HepG2 (cell line): ENCODE measurements around the gene CLRN3. TPM values are rescaled to one million over a fixed set of nuclear protein-coding genes. Genes with fewer than 3 reads are reported as not detected.

ENCODE experiments used
- ATAC-seq: fragments of 200-7000 bp; cut with Tn5 transposase; 3 replicates; pipeline ENCODE4 v1.9.1; 2020; ENCODE audit warnings: mild to moderate bottlenecking, moderate library complexity
- BruUV-seq: library from RNA; stranded (reverse); fragments of 400-500 nt; replicated peaks from 2 replicates; lab custom pipeline; 2021; lab: Mats Ljungman, UMichigan
- CTCF ChIA-PET: fragments of 300-600 bp; formaldehyde crosslinking; extraction: SDS; loops from one replicate; lab custom pipeline; 2021; ENCODE audit warnings: low total read pairs, inconsistent platforms, low intra/inter-chr PET ratio; lab: Yijun Ruan, JAX
- POLR2A ChIA-PET: fragments of 350-600 bp; sonication (Branson Sonifier 250); formaldehyde crosslinking; loops from one replicate; lab custom pipeline; 2020; ENCODE audit warnings: antibody characterized with exemption, inconsistent platforms; lab: Yijun Ruan, JAX
- DNase-seq: peaks from one replicate; pipeline ENCODE4 v3.0.0-alpha.2; 2015; ENCODE audit warnings: low spot score
- FAIRE-seq: peaks from 3 replicates; lab custom pipeline; 2011; peaks lifted over from hg19 to GRCh38; lab: Jason Lieb, UNC
- H2AFZ ChIP-seq: one replicate; pipeline ENCODE4 v1.6.1; 2011; ENCODE audit warnings: low read length, inconsistent platforms
- H3K27ac ChIP-seq: fragments of 300-600 bp; 3 replicates; pipeline ENCODE4 v1.8.0; 2011; ENCODE audit warnings: mixed run types, mild to moderate bottlenecking, mixed read lengths, low read length, inconsistent platforms; ENCODE audit not compliant: insufficient read depth; ENCODE audit errors: extremely low read length
- H3K27me3 ChIP-seq, 2 experiments: fragments of 200-600 bp in 1 of 2; 2 replicates in 1 of 2; 3 replicates in 1 of 2; pipeline versions ENCODE4 v1.6.0 to v1.8.0; 2011; ENCODE audit warnings: low read length in 2 of 2, mild to moderate bottlenecking in 2 of 2, moderate library complexity in 2 of 2, inconsistent platforms in 1 of 2; ENCODE audit not compliant: insufficient read depth in 2 of 2, control insufficient read depth in 1 of 2
- H3K36me3 ChIP-seq, 2 experiments: fragments of 200-600 bp in 1 of 2; replicated peaks in 1 of 2; 2 replicates in 1 of 2; 3 replicates in 1 of 2; pipeline versions ENCODE4 v1.5.1 to v1.8.0; 2011; ENCODE audit warnings: low read length in 2 of 2, inconsistent platforms in 1 of 2; ENCODE audit not compliant: insufficient read depth in 2 of 2, control insufficient read depth in 1 of 2
- H3K4me1 ChIP-seq: 2 replicates; pipeline ENCODE4 v1.5.1; 2012; ENCODE audit warnings: low read length, inconsistent platforms; ENCODE audit not compliant: insufficient read depth
- H3K4me2 ChIP-seq: 2 replicates; pipeline ENCODE4 v1.6.0; 2011; ENCODE audit warnings: low read depth, low read length, inconsistent platforms
- H3K4me3 ChIP-seq, 3 experiments: fragments of 200-600 bp in 1 of 3; sonication (generic), shearing (Covaris generic) in 1 of 3; replicated peaks in 1 of 3; 2 replicates each; pipeline ENCODE4 v1.5.1; 2011 to 2016; ENCODE audit warnings: low read length in 3 of 3, inconsistent platforms in 2 of 3, low read depth in 2 of 3, mild to moderate bottlenecking in 2 of 3, control low read depth in 1 of 3, mixed read lengths in 1 of 3; ENCODE audit not compliant: insufficient read depth in 1 of 3
- H3K79me2 ChIP-seq: one replicate; pipeline ENCODE4 v1.6.1; 2011; ENCODE audit warnings: low read length, inconsistent platforms; ENCODE audit not compliant: insufficient read depth
- H3K9ac ChIP-seq: 2 replicates; pipeline ENCODE4 v1.6.0; 2011; ENCODE audit warnings: mild to moderate bottlenecking, low read depth, low read length, inconsistent platforms; ENCODE audit not compliant: insufficient read depth
- H3K9me3 ChIP-seq: 2 replicates; pipeline ENCODE4 v1.5.1; 2012; ENCODE audit warnings: mild to moderate bottlenecking, low read length
- H4K20me1 ChIP-seq: 2 replicates; pipeline ENCODE4 v1.6.0; 2011; ENCODE audit warnings: inconsistent platforms, mild to moderate bottlenecking, low read length, moderate library complexity; ENCODE audit not compliant: insufficient read depth
- ADNP ChIP-seq: sonication (generic); formaldehyde crosslinking; IDR thresholded peaks from 2 replicates; pipeline ENCODE4 v1.4.0; 2020; ENCODE audit warnings: missing genetic modification reagents
- EEA1 ChIP-seq: sonication (generic); formaldehyde crosslinking; IDR thresholded peaks from 2 replicates; pipeline ENCODE4 v1.5.1; 2020; ENCODE audit warnings: mild to moderate bottlenecking, missing genetic modification reagents, borderline replicate concordance
- KLF11 ChIP-seq: IDR thresholded peaks from 2 replicates; pipeline ENCODE4 v1.6.1; 2016; ENCODE audit warnings: missing compliant biosample characterization
- NRL ChIP-seq: sonication (generic); formaldehyde crosslinking; IDR thresholded peaks from 2 replicates; pipeline ENCODE4 v1.5.0; 2020; ENCODE audit warnings: missing genetic modification reagents, mild to moderate bottlenecking, moderate library complexity, borderline replicate concordance
- PAWR ChIP-seq: sonication (generic); formaldehyde crosslinking; IDR thresholded peaks from 2 replicates; pipeline ENCODE4 v1.4.0; 2020; ENCODE audit warnings: missing genetic modification reagents, mild to moderate bottlenecking, borderline replicate concordance
- PTBP1 ChIP-seq: fragments of 200-400 bp; formaldehyde crosslinking; IDR thresholded peaks from 2 replicates; pipeline ENCODE4 v1.6.1; 2018; ENCODE audit warnings: low read length, low read depth; ENCODE audit not compliant: poor library complexity, severe bottlenecking
- TBX3 ChIP-seq: fragments of 450-650 bp; IDR thresholded peaks from 2 replicates; pipeline ENCODE4 v1.6.1; 2017; ENCODE audit warnings: antibody characterized with exemption, mild to moderate bottlenecking, inconsistent platforms, borderline replicate concordance
- TOE1 ChIP-seq: sonication (generic); formaldehyde crosslinking; IDR thresholded peaks from 2 replicates; pipeline ENCODE4 v1.4.0; 2020; ENCODE audit warnings: mild to moderate bottlenecking, missing genetic modification reagents
- ZNF224 ChIP-seq: sonication (generic); formaldehyde crosslinking; IDR thresholded peaks from 2 replicates; pipeline ENCODE4 v1.5.0; 2020; ENCODE audit warnings: mild to moderate bottlenecking, missing genetic modification reagents
- ZNF264 ChIP-seq: sonication (generic); formaldehyde crosslinking; IDR thresholded peaks from 2 replicates; pipeline ENCODE4 v1.4.0; 2020; ENCODE audit warnings: missing genetic modification reagents
- ZNF589 ChIP-seq: sonication (generic); formaldehyde crosslinking; conservative IDR thresholded peaks from 2 replicates; pipeline ENCODE4 v1.8.0; 2022; ENCODE audit warnings: mild to moderate bottlenecking, moderate library complexity, missing genetic modification reagents
- ZNF720 ChIP-seq: sonication (generic); formaldehyde crosslinking; IDR thresholded peaks from 2 replicates; pipeline ENCODE4 v1.4.0; 2020; ENCODE audit warnings: missing genetic modification reagents
- ZNF782 ChIP-seq: sonication (generic); formaldehyde crosslinking; IDR thresholded peaks from 2 replicates; pipeline ENCODE4 v1.4.0; 2020; ENCODE audit warnings: missing genetic modification reagents, mild to moderate bottlenecking, borderline replicate concordance
- ZNF792 ChIP-seq: IDR thresholded peaks from 2 replicates; pipeline ENCODE4 v1.6.1; 2016
- WGBS: methylation state at CpG from one replicate; pipeline ENCODE4 v1.1.6; 2017; ENCODE audit warnings: low lambda C conversion rate; 5-methylcytosine and 5-hydroxymethylcytosine counted together
- in situ Hi-C: cut with HindIII; loops from 2 replicates; pipeline ENCODE4 v1.10.0; 2017; ENCODE audit warnings: low pct_unique_long_range_greater_than_20kb; ENCODE audit not compliant: extremely low pct_ligation_motif_present
- intact Hi-C: fragments of 100-400 bp; cut with micrococcal nuclease; formaldehyde crosslinking; loops from one replicate; pipeline ENCODE4 v1.10.0; 2022; ENCODE audit not compliant: unreplicated experiment
- polyA plus RNA-seq, 8 experiments: library from polyadenylated mRNA; depleted of rRNA in 3 of 8; stranded (reverse) in 7 of 8; unstranded in 1 of 8; fragments of >200 nt; fragmentation: Illumina TruSeq in 4 of 8; extraction: Trizol in 4 of 8; gene quantifications; 2 replicates each; pipeline versions ENCODE4 v1.2.1 to v1.2.3, GENCODE V29; 2011 to 2016; ENCODE audit warnings: low read depth in 4 of 8, missing spikeins in 1 of 8, mixed read lengths in 1 of 8; ENCODE audit not compliant: insufficient read depth in 1 of 8
- total RNA-seq, 5 experiments: library from RNA; depleted of rRNA; stranded (reverse); fragments of >200 nt; fragmentation: Illumina TruSeq; extraction: Trizol; gene quantifications; 2 replicates each; pipeline ENCODE4 v1.2.3, GENCODE V29; 2016; ENCODE audit warnings: low read depth in 1 of 5
- TF ChIP-seq, protein P1 (sequence below): sonication (generic); formaldehyde crosslinking; IDR thresholded peaks from 2 replicates; pipeline ENCODE4 v1.4.0; 2020; ENCODE audit warnings: mild to moderate bottlenecking, missing genetic modification reagents

CLRN3 gene
- total and polyA plus RNA-seq, 2 of the 13 experiments (the other 11 are each of a cell fraction or from before 2014, with no cell fraction given), result not detected

DNA sequence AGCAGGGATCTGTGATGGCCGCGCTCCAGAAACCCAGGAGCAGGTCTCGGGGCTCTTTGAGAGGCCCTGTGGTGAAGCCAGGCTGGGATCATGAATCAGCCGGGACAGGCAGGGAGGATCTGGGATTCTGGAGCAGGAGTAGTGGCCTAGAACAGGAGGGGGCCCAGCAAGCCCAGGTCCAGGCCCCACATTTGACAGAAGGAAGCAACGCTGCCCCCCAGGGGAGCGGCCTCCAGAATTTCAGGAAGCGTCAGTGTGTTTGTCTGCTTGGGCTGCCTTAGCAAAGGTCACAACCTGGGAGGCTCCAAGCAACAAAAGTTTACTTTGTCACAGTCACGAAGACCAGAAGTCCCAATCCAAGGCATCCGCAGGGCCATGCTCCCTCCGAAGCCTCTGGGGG lies 36.8 kb downstream of the CLRN3 start:
- BruUV-seq, result no TSS peak
- Histone ChIP-seq H3K4me3 (no peak overlapping the region), H4K20me1 (no peaks in the 10 kb centered on the region), H3K4me1 (no peaks in the 10 kb centered on the region), H3K36me3 (no peaks in the 10 kb centered on the region), H3K4me2 (no peak overlapping the region), H3K27me3 (peaks cover under 1 to 8% of the 10 kb centered on the region in 2 experiments; a peak in 1 of 5 replicates), H3K9ac (no peak overlapping the region), H3K27ac (no peak overlapping the region), H2AFZ (no peak overlapping the region), H3K79me2 (no peaks in the 10 kb centered on the region), H3K9me3 (no peaks in the 10 kb centered on the region)
- FAIRE-seq (no peak), ATAC-seq (no peak), DNase-seq (no peak)
- CTCF ChIA-PET, result no interaction called here
- intact Hi-C loops, result loop anchor here (2.0 kb wide), 1 partner anchor 363 kb away; no protein-coding TSS in a partner anchor
- no peak for TF ChIP-seq ZNF792 (CRISPR knock-in tag)
- no peak for TF ChIP-seq ZNF224 (CRISPR knock-in tag)
- no peak for TF ChIP-seq ZNF720 (CRISPR knock-in tag)
- TF ChIP-seq TOE1, result no peak
- TF ChIP-seq PAWR (CRISPR knock-in tag), result no peak
- no peak for TF ChIP-seq NRL (CRISPR knock-in tag)
- TF ChIP-seq TBX3, result no peak
- no peak for TF ChIP-seq KLF11 (CRISPR knock-in tag)
- TF ChIP-seq ZNF264, result no peak
- no peak for TF ChIP-seq ADNP
- TF ChIP-seq ZNF589 (CRISPR knock-in tag), result no peak
- TF ChIP-seq EEA1 (CRISPR knock-in tag), result no peak
- TF ChIP-seq ZNF782, result no peak
- TF ChIP-seq, protein P1, sequence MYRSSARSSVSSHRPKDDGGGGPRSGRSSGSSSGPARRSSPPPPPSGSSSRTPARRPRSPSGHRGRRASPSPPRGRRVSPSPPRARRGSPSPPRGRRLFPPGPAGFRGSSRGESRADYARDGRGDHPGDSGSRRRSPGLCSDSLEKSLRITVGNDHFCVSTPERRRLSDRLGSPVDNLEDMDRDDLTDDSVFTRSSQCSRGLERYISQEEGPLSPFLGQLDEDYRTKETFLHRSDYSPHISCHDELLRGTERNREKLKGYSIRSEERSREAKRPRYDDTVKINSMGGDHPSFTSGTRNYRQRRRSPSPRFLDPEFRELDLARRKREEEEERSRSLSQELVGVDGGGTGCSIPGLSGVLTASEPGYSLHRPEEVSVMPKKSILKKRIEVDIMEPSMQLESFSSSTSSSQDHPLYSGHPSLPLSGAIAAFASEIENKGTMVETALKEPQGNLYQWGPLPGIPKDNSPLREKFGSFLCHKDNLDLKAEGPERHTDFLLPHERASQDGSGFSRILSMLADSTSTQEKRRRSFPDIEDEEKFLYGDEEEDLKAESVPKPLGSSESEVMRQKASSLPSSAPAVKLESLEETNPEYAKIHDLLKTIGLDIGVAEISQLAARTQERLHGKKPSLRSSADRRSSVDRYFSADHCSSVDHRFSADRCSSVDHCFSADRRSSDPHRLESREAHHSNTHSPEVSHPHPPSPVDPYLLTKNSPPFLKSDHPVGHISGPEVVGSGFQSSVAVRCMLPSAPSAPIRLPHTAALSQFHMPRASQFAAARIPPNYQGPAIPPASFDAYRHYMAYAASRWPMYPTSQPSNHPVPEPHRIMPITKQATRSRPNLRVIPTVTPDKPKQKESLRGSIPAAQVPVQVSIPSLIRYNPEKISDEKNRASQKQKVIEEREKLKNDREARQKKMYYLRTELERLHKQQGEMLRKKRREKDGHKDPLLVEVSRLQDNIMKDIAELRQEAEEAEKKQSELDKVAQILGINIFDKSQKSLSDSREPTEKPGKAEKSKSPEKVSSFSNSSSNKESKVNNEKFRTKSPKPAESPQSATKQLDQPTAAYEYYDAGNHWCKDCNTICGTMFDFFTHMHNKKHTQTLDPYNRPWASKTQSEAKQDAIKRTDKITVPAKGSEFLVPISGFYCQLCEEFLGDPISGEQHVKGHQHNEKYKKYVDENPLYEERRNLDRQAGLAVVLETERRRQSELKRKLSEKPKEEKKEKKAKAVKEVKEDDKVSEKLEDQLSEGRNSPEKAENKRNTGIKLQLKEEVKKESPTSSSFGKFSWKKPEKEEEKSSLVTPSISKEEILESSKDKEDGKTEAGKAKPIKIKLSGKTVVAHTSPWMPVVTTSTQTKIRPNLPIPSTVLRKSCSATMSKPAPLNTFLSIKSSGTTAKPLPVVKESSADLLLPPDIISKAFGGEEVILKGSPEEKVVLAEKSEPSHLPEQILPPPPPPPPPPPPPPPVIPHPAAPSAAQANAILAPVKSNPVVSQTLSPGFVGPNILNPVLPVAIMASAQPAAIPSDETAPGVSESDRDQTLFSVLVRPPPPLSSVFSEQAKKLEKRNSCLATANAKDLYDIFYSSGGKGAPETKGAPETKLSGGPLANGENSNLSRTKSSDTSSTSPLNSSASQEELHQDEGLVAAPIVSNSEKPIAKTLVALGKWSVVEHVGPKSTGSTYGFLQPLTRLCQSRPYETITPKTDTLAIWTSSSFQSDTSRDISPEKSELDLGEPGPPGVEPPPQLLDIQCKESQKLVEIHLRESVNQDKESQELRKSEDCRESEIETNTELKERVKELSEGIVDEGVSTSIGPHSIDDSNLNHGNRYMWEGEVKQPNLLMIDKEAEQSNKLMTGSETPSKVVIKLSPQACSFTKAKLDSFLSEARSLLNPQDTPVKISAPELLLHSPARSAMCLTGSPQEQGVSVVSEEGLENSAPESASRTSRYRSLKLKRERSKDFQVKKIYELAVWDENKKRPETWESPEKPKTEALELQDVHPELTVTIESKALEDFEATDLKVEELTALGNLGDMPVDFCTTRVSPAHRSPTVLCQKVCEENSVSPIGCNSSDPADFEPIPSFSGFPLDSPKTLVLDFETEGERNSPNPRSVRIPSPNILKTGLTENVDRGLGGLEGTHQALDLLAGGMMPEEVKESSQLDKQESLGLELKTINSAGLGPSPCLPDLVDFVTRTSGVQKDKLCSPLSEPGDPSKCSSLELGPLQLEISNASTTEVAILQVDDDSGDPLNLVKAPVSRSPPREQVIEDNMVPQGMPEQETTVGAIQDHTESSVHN (CRISPR knock-in tag), result no peak
- TF ChIP-seq PTBP1, result no peak
- 12% methylated on average over 8 of the region's 10 CpGs for WGBS
- in situ Hi-C loops, result loop anchor here (25.0 kb wide), 1 partner anchor 619 kb away; no protein-coding TSS in a partner anchor
- POLR2A ChIA-PET, result no interaction called here
